Panc1 (cell line): ENCODE results near the gene TSHZ3. TPM values are rescaled to one million over a fixed set of nuclear protein-coding genes. Genes with fewer than 3 reads are reported as not detected.

Source experiments
- ATAC-seq: fragments of 200-7000 bp; cut with Tn5 transposase; 2 replicates; pipeline ENCODE4 v1.9.1; 2020; ENCODE audit warnings: mild to moderate bottlenecking, moderate library complexity
- BruUV-seq: library from RNA; stranded (reverse); fragments of 400-500 nt; replicated peaks from 2 replicates; lab custom pipeline; 2021; lab: Mats Ljungman, UMichigan
- CTCF ChIA-PET: fragments of 300-600 bp; sonication (Branson Sonifier 250); formaldehyde crosslinking; loops from one replicate; lab custom pipeline; 2022; ENCODE audit warnings: antibody characterized with exemption; lab: Charles Lee
- POLR2A ChIA-PET: fragments of 300-600 bp; sonication (Branson Sonifier 250); formaldehyde crosslinking; loops from one replicate; lab custom pipeline; 2022; ENCODE audit warnings: antibody characterized with exemption; lab: Charles Lee
- DNase-seq: peaks from one replicate; pipeline ENCODE4 v3.0.0-alpha.2; 2010; ENCODE audit warnings: low read depth, low spot score
- H3K27ac ChIP-seq: 2 replicates; pipeline ENCODE4 v1.5.1; 2011; ENCODE audit warnings: mild to moderate bottlenecking, low read length, inconsistent platforms
- H3K27me3 ChIP-seq: fragments of 200-500 bp; sonication (Bioruptor generic); 2 replicates; pipeline ENCODE4 v1.6.0; 2014; ENCODE audit warnings: low read length, inconsistent platforms; ENCODE audit not compliant: control insufficient read depth, insufficient read depth
- H3K36me3 ChIP-seq: fragments of 200-500 bp; sonication (Bioruptor generic); 2 replicates; pipeline ENCODE4 v1.5.1; 2014; ENCODE audit warnings: inconsistent platforms, mild to moderate bottlenecking, low read length, moderate library complexity; ENCODE audit not compliant: control insufficient read depth, insufficient read depth
- H3K4me1 ChIP-seq: 2 replicates; pipeline ENCODE4 v1.5.1; 2011; ENCODE audit warnings: inconsistent platforms, mild to moderate bottlenecking, low read length, moderate library complexity; ENCODE audit not compliant: control insufficient read depth, insufficient read depth
- H3K4me3 ChIP-seq, 2 experiments: 2 replicates each; pipeline ENCODE4 v1.5.1; 2011 to 2012; ENCODE audit warnings: low read depth in 2 of 2, low read length in 2 of 2, mild to moderate bottlenecking in 2 of 2, inconsistent platforms in 1 of 2, moderate library complexity in 1 of 2
- H3K9me3 ChIP-seq: fragments of 200-500 bp; sonication (Bioruptor generic); 2 replicates; pipeline ENCODE4 v1.5.1; 2014; ENCODE audit warnings: low read depth, mild to moderate bottlenecking, inconsistent platforms, low read length, moderate library complexity; ENCODE audit not compliant: control insufficient read depth, insufficient read depth
- POLR2AphosphoS5 ChIP-seq: IDR thresholded peaks from 2 replicates; pipeline ENCODE4 v1.6.1; 2012; ENCODE audit warnings: mild to moderate bottlenecking, low read depth, low read length, moderate library complexity
- SIN3A ChIP-seq: IDR thresholded peaks from 2 replicates; pipeline ENCODE4 v1.6.1; 2012; ENCODE audit warnings: low read depth, mild to moderate bottlenecking, low read length, moderate library complexity, borderline replicate concordance; ENCODE audit not compliant: insufficient read depth
- TCF7L2 ChIP-seq: IDR thresholded peaks from 2 replicates; pipeline ENCODE4 v1.6.1; 2011; ENCODE audit warnings: mild to moderate bottlenecking, low read depth, low read length, inconsistent platforms
- in situ Hi-C: cut with HindIII; loops from 2 replicates; pipeline ENCODE4 v1.10.0; 2016; ENCODE audit warnings: low sequenced_read_pairs, low pct_unique_long_range_greater_than_20kb
- intact Hi-C: fragments of 100-400 bp; cut with micrococcal nuclease; formaldehyde crosslinking; loops from one replicate; pipeline ENCODE4 v1.10.0; 2022; ENCODE audit not compliant: unreplicated experiment
- total RNA-seq: library from RNA; stranded (reverse); gene quantifications from one replicate; pipeline ENCODE4 v1.2.1, GENCODE V29; 2021; ENCODE audit not compliant: unreplicated experiment
- TF ChIP-seq, protein P1 (sequence below), 2 experiments: IDR thresholded peaks; 2 replicates each; pipeline ENCODE4 v1.6.1; 2011 to 2012; ENCODE audit warnings: low read depth in 2 of 2, control low read depth in 1 of 2, low read length in 1 of 2, mild to moderate bottlenecking in 1 of 2, moderate library complexity in 1 of 2; ENCODE audit not compliant: insufficient read depth in 1 of 2
- TF ChIP-seq, protein P2 (sequence below): fragments of 450-650 bp; IDR thresholded peaks from 2 replicates; pipeline ENCODE4 v1.5.1; 2017; ENCODE audit warnings: mild to moderate bottlenecking

Gene TSHZ3
- total RNA-seq, 1 experiment from 2014 or later, result 7.8 TPM

DNA sequence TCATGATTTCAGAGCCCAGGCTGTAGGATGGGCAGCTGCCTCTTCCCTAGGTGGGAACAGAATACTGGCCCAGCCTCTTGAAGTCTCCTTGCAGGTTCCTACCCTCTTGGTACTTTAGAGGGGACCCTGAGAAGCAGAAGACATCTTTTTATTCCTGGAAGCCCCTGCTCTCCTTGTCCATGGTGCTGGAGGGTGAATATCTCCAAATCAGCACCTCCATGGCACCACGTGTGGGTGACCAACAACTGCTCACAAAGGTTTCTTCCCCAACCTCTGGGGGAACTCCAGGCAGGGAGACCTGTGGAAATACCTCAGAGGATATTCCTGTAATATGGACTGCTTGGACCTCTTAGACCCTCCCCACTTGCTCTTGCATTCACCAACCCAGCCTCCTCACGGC lies 48.1 kb upstream of the TSHZ3 start:
- H3K36me3 ChIP-seq, result no peaks in the 10 kb centered on the region
- no peaks in the 10 kb centered on the region for H3K9me3 ChIP-seq
- ATAC-seq (no peak), DNase-seq (no peak)
- BruUV-seq, result no TSS peak
- CTCF ChIA-PET, result no interaction called here
- POLR2A ChIA-PET, result no interaction called here
- no peak for TF ChIP-seq POLR2AphosphoS5
- TF ChIP-seq, protein P1, sequence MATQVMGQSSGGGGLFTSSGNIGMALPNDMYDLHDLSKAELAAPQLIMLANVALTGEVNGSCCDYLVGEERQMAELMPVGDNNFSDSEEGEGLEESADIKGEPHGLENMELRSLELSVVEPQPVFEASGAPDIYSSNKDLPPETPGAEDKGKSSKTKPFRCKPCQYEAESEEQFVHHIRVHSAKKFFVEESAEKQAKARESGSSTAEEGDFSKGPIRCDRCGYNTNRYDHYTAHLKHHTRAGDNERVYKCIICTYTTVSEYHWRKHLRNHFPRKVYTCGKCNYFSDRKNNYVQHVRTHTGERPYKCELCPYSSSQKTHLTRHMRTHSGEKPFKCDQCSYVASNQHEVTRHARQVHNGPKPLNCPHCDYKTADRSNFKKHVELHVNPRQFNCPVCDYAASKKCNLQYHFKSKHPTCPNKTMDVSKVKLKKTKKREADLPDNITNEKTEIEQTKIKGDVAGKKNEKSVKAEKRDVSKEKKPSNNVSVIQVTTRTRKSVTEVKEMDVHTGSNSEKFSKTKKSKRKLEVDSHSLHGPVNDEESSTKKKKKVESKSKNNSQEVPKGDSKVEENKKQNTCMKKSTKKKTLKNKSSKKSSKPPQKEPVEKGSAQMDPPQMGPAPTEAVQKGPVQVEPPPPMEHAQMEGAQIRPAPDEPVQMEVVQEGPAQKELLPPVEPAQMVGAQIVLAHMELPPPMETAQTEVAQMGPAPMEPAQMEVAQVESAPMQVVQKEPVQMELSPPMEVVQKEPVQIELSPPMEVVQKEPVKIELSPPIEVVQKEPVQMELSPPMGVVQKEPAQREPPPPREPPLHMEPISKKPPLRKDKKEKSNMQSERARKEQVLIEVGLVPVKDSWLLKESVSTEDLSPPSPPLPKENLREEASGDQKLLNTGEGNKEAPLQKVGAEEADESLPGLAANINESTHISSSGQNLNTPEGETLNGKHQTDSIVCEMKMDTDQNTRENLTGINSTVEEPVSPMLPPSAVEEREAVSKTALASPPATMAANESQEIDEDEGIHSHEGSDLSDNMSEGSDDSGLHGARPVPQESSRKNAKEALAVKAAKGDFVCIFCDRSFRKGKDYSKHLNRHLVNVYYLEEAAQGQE (IDR thresholded peaks at IDR 0.05; ENCODE audit: insufficient read depth in 1 of 2, low read depth in 2 of 2, low read length in 1 of 2), result peak in 1 of 2 experiments; percentile 32; a peak in 1 of 4 replicates
- intact Hi-C loops (no loop called here), in situ Hi-C loops (no loop called here)
- H3K4me3 ChIP-seq, result no peak overlapping the region
- H3K27ac ChIP-seq, result no peak overlapping the region
- H3K27me3 ChIP-seq, result no peaks in the 10 kb centered on the region
- H3K4me1 ChIP-seq, result no peaks in the 10 kb centered on the region

DNA sequence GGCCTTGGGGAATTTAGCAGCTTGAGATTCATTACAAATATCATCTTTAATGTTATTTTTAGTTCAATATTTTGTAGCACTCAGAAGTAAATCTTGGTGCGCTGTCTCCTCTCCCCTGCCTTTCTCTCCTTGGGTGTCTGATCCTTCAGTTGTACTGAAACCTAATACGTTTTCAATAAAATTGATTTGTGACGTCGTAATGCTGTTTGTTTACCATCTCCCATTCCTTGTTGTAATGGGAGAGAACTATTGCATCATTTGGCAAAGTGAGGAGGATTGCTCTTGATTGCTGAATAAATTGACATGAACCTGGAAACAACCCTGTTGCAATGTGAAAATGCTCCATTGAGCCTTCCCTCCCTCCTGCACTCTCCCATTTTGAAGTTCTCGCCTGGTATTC lies 43.2 kb upstream of the TSHZ3 start:
- BruUV-seq, result no TSS peak
- ChIA-PET POLR2A (no interaction called here), CTCF (no interaction called here)
- Histone ChIP-seq H3K36me3 (no peaks in the 10 kb centered on the region), H3K9me3 (no peaks in the 10 kb centered on the region), H3K4me3 (no peak overlapping the region), H3K4me1 (no peaks in the 10 kb centered on the region), H3K27me3 (no peaks in the 10 kb centered on the region), H3K27ac (no peak overlapping the region)
- no peak for DNase-seq
- in situ Hi-C loops, result no loop called here
- ATAC-seq, result no peak
- TF ChIP-seq TCF7L2 (no peak), SIN3A (no peak), POLR2AphosphoS5 (no peak)
- TF ChIP-seq, protein P2, sequence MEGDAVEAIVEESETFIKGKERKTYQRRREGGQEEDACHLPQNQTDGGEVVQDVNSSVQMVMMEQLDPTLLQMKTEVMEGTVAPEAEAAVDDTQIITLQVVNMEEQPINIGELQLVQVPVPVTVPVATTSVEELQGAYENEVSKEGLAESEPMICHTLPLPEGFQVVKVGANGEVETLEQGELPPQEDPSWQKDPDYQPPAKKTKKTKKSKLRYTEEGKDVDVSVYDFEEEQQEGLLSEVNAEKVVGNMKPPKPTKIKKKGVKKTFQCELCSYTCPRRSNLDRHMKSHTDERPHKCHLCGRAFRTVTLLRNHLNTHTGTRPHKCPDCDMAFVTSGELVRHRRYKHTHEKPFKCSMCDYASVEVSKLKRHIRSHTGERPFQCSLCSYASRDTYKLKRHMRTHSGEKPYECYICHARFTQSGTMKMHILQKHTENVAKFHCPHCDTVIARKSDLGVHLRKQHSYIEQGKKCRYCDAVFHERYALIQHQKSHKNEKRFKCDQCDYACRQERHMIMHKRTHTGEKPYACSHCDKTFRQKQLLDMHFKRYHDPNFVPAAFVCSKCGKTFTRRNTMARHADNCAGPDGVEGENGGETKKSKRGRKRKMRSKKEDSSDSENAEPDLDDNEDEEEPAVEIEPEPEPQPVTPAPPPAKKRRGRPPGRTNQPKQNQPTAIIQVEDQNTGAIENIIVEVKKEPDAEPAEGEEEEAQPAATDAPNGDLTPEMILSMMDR, result no peak
- TF ChIP-seq, protein P1 (IDR thresholded peaks at IDR 0.05; ENCODE audit: insufficient read depth in 1 of 2, low read depth in 2 of 2, low read length in 1 of 2), result no peak
- intact Hi-C loops, result no loop called here
